Activated T-helper 17 cell treated with anti-CD3 and anti-CD28 coated beads, Interleukin-2, amount 50 U/mL, for 72 hours (primary cell): ENCODE results near the gene WAPL. TPM values are rescaled to one million over a fixed set of nuclear protein-coding genes. Genes with fewer than 3 reads are reported as not detected.
"Not testable (repeated sequence)": the region's sequence is repeated elsewhere in the genome, so short reads cannot be mapped to it uniquely, and the experiment has no call there.

Experiments
- ATAC-seq: fragments of 150-1000 bp; cut with Tn5 transposase; replicated peaks from 2 replicates; pipeline ENCODE4 v1.10.0; 2021; ENCODE audit warnings: mild to moderate bottlenecking, moderate library complexity
- H3K27ac Mint-ChIP-seq: one replicate; pipeline ENCODE4 v1.8.0; 2022; ENCODE audit warnings: mixed read lengths
- H3K27me3 Mint-ChIP-seq: one replicate; pipeline ENCODE4 v1.8.0; 2022; ENCODE audit warnings: mixed read lengths
- H3K36me3 Mint-ChIP-seq: one replicate; pipeline ENCODE4 v1.8.0; 2022; ENCODE audit warnings: low read depth, mild to moderate bottlenecking, mixed read lengths
- H3K4me1 Mint-ChIP-seq: one replicate; pipeline ENCODE4 v1.8.0; 2022; ENCODE audit warnings: mixed read lengths
- H3K4me3 Mint-ChIP-seq: one replicate; pipeline ENCODE4 v1.8.0; 2022; ENCODE audit warnings: mild to moderate bottlenecking, mixed read lengths
- H3K9me3 Mint-ChIP-seq: one replicate; pipeline ENCODE4 v1.8.0; 2022; ENCODE audit warnings: mixed read lengths
- total RNA-seq, 2 donors: library from RNA; stranded (reverse); gene quantifications; one replicate each; pipeline ENCODE4 v1.2.3, GENCODE V29; 2022

WAPL gene
- total RNA-seq: 10 to 100 TPM; 39.2 to 51.5 TPM

- H3K36me3 Mint-ChIP-seq: peaks cover 46% of the 10 kb centered on the region
- H3K27me3 Mint-ChIP-seq: no peaks in the 10 kb centered on the region
- peaks cover 33% of the 10 kb centered on the region for H3K4me1 Mint-ChIP-seq
- H3K27ac Mint-ChIP-seq: peak within 1 kb of the TSS; percentile 92
- H3K9me3 Mint-ChIP-seq: no peaks in the 10 kb centered on the region
- peak within 1 kb of the TSS; percentile 91 for H3K4me3 Mint-ChIP-seq
- ATAC-seq: peak; percentile 97
These were observed at the start of gene WAPL for GRCh38 chr10:86521678-86522509. WAPL (minus strand) TSS chr10:86521792; CDS start chr10:86518069, 3,723 bp downstream.

- no peak for ATAC-seq
- Mint-ChIP-seq H3K4me3 (no peak overlapping the region), H3K36me3 (no peaks in the 10 kb centered on the region), H3K27ac (no peak overlapping the region), H3K9me3 (peaks cover 5% of the 10 kb centered on the region), H3K4me1 (no peaks in the 10 kb centered on the region), H3K27me3 (no peaks in the 10 kb centered on the region)
These were observed 47.7 kb upstream of the WAPL start for GRCh38 chr10:86569335-86569734.

- ATAC-seq, H3K4me1 Mint-ChIP-seq, H3K27ac Mint-ChIP-seq, H3K27me3 Mint-ChIP-seq, H3K9me3 Mint-ChIP-seq, H3K4me3 Mint-ChIP-seq, H3K36me3 Mint-ChIP-seq: not testable (repeated sequence)
These were observed 44.9 kb upstream of the WAPL start for GRCh38 chr10:86566518-86566917.

GRCh38 chr10:86563338-86563737, 41.7 kb upstream of the WAPL start:
- H3K27ac Mint-ChIP-seq, H3K36me3 Mint-ChIP-seq, H3K9me3 Mint-ChIP-seq, H3K27me3 Mint-ChIP-seq, ATAC-seq, H3K4me3 Mint-ChIP-seq, H3K4me1 Mint-ChIP-seq: not testable (repeated sequence)

GRCh38 chr10:86558695-86559094, 37.1 kb upstream of the WAPL start:
- not testable (repeated sequence) for ATAC-seq, H3K9me3 Mint-ChIP-seq, H3K4me1 Mint-ChIP-seq, H3K4me3 Mint-ChIP-seq, H3K27me3 Mint-ChIP-seq, H3K36me3 Mint-ChIP-seq, H3K27ac Mint-ChIP-seq

- no peaks in the 10 kb centered on the region for H3K27me3 Mint-ChIP-seq
- H3K36me3 Mint-ChIP-seq: no peaks in the 10 kb centered on the region
- H3K9me3 Mint-ChIP-seq: no peaks in the 10 kb centered on the region
- no peak for ATAC-seq
- H3K27ac Mint-ChIP-seq: no peak overlapping the region
- H3K4me1 Mint-ChIP-seq: no peaks in the 10 kb centered on the region
- H3K4me3 Mint-ChIP-seq: no peak overlapping the region
These were observed 35.5 kb upstream of the WAPL start for GRCh38 chr10:86556933-86557649.

GRCh38 chr10:86556532-86556931, 34.9 kb upstream of the WAPL start:
- no peaks in the 10 kb centered on the region for H3K4me1 Mint-ChIP-seq
- H3K27me3 Mint-ChIP-seq: no peaks in the 10 kb centered on the region
- no peak overlapping the region for H3K4me3 Mint-ChIP-seq
- H3K36me3 Mint-ChIP-seq: no peaks in the 10 kb centered on the region
- ATAC-seq: no peak
- no peak overlapping the region for H3K27ac Mint-ChIP-seq
- H3K9me3 Mint-ChIP-seq: no peaks in the 10 kb centered on the region

GRCh38 chr10:86553639-86554038, 32.0 kb upstream of the WAPL start:
- no peak overlapping the region for H3K4me3 Mint-ChIP-seq
- H3K4me1 Mint-ChIP-seq: no peaks in the 10 kb centered on the region
- H3K36me3 Mint-ChIP-seq: no peaks in the 10 kb centered on the region
- no peak for ATAC-seq
- H3K27me3 Mint-ChIP-seq: no peaks in the 10 kb centered on the region
- no peak overlapping the region for H3K27ac Mint-ChIP-seq
- H3K9me3 Mint-ChIP-seq: no peaks in the 10 kb centered on the region

- ATAC-seq: no peak
- Mint-ChIP-seq H3K4me3 (no peak overlapping the region), H3K27me3 (no peaks in the 10 kb centered on the region), H3K9me3 (no peaks in the 10 kb centered on the region), H3K27ac (no peak overlapping the region), H3K4me1 (no peaks in the 10 kb centered on the region), H3K36me3 (no peaks in the 10 kb centered on the region)
These were observed 31.6 kb upstream of the WAPL start for GRCh38 chr10:86553213-86553612.

- ATAC-seq: no peak
- no peaks in the 10 kb centered on the region for H3K27me3 Mint-ChIP-seq
- no peak overlapping the region for H3K27ac Mint-ChIP-seq
- no peak overlapping the region for H3K4me3 Mint-ChIP-seq
- no peaks in the 10 kb centered on the region for H3K9me3 Mint-ChIP-seq
- H3K4me1 Mint-ChIP-seq: no peaks in the 10 kb centered on the region
- H3K36me3 Mint-ChIP-seq: no peaks in the 10 kb centered on the region
These were observed 25.7 kb upstream of the WAPL start for GRCh38 chr10:86547296-86547695.

- ATAC-seq: no peak
- Mint-ChIP-seq H3K27ac (no peak overlapping the region), H3K27me3 (no peaks in the 10 kb centered on the region), H3K4me3 (no peak overlapping the region), H3K4me1 (no peaks in the 10 kb centered on the region), H3K36me3 (no peaks in the 10 kb centered on the region), H3K9me3 (no peaks in the 10 kb centered on the region)
These were observed 23.5 kb upstream of the WAPL start for GRCh38 chr10:86545101-86545500.

- Mint-ChIP-seq H3K27ac (no peak overlapping the region), H3K4me1 (peaks cover 11% of the 10 kb centered on the region), H3K36me3 (no peaks in the 10 kb centered on the region), H3K27me3 (no peaks in the 10 kb centered on the region), H3K4me3 (no peak overlapping the region), H3K9me3 (peaks cover 3% of the 10 kb centered on the region)
- ATAC-seq: no peak
These were observed 18.4 kb upstream of the WAPL start for GRCh38 chr10:86540016-86540415.

GRCh38 chr10:86538547-86538946, 17.0 kb upstream of the WAPL start:
- no peak for ATAC-seq
- H3K4me1 Mint-ChIP-seq: peaks cover 11% of the 10 kb centered on the region
- no peaks in the 10 kb centered on the region for H3K36me3 Mint-ChIP-seq
- H3K4me3 Mint-ChIP-seq: no peak overlapping the region
- H3K27ac Mint-ChIP-seq: no peak overlapping the region
- peaks cover 3% of the 10 kb centered on the region for H3K9me3 Mint-ChIP-seq
- no peaks in the 10 kb centered on the region for H3K27me3 Mint-ChIP-seq

GRCh38 chr10:86538040-86538439, 16.4 kb upstream of the WAPL start:
- peaks cover 11% of the 10 kb centered on the region for H3K4me1 Mint-ChIP-seq
- ATAC-seq, H3K27me3 Mint-ChIP-seq, H3K4me3 Mint-ChIP-seq, H3K27ac Mint-ChIP-seq, H3K9me3 Mint-ChIP-seq, H3K36me3 Mint-ChIP-seq: not testable (repeated sequence)

GRCh38 chr10:86536294-86536861, 14.8 kb upstream of the WAPL start:
- H3K27ac Mint-ChIP-seq: peak overlapping the region; percentile 88
- peaks cover 3% of the 10 kb centered on the region for H3K9me3 Mint-ChIP-seq
- H3K36me3 Mint-ChIP-seq: no peaks in the 10 kb centered on the region
- no peaks in the 10 kb centered on the region for H3K27me3 Mint-ChIP-seq
- ATAC-seq: peak; percentile 59
- peak overlapping the region; percentile 81 for H3K4me3 Mint-ChIP-seq
- peaks cover 11% of the 10 kb centered on the region for H3K4me1 Mint-ChIP-seq
